Trophoblast cell (in vitro differentiated cells and primary cell): ENCODE data around the gene BCL7C.
A peak's percentile ranks its signal among the peaks of the same experiment; 100 is the strongest.

Experiments
- DNase-seq, 2 donors: peaks; one replicate each; pipeline ENCODE4 v3.0.0-alpha.2; 2016
- H2AFZ ChIP-seq: 2 replicates; pipeline ENCODE4 v1.6.1; 2013; ENCODE audit warnings: low read length, moderate library complexity, mild to moderate bottlenecking; ENCODE audit not compliant: insufficient read depth, poor library complexity
- H2AK5ac ChIP-seq: 2 replicates; pipeline ENCODE4 v1.6.1; 2013; ENCODE audit warnings: mild to moderate bottlenecking, low read length
- H2BK120ac ChIP-seq: 2 replicates; pipeline ENCODE4 v1.6.1; 2013; ENCODE audit warnings: low read length, mild to moderate bottlenecking, moderate library complexity; ENCODE audit not compliant: insufficient read depth, poor library complexity
- H2BK12ac ChIP-seq: 2 replicates; pipeline ENCODE4 v1.6.1; 2013; ENCODE audit warnings: mild to moderate bottlenecking, low read length, moderate library complexity
- H2BK5ac ChIP-seq: 2 replicates; pipeline ENCODE4 v1.6.1; 2013; ENCODE audit warnings: low read length, low read depth, moderate library complexity, mild to moderate bottlenecking; ENCODE audit not compliant: poor library complexity
- H3K14ac ChIP-seq: 2 replicates; pipeline ENCODE4 v1.6.1; 2013; ENCODE audit warnings: mild to moderate bottlenecking, low read length
- H3K18ac ChIP-seq: 2 replicates; pipeline ENCODE4 v1.6.1; 2013; ENCODE audit warnings: mild to moderate bottlenecking, low read length
- H3K23ac ChIP-seq: 2 replicates; pipeline ENCODE4 v1.6.1; 2013; ENCODE audit warnings: low read length
- H3K27ac ChIP-seq: 2 replicates; pipeline ENCODE4 v1.5.1; 2013; ENCODE audit warnings: low read depth, mild to moderate bottlenecking, inconsistent platforms, low read length, moderate library complexity
- H3K27me3 ChIP-seq: 2 replicates; pipeline ENCODE4 v1.6.1; 2013; ENCODE audit warnings: inconsistent platforms, mild to moderate bottlenecking, low read length, moderate library complexity; ENCODE audit not compliant: insufficient read depth
- H3K36me3 ChIP-seq, 2 experiments: 1 replicate in 1 of 2; 2 replicates in 1 of 2; pipeline ENCODE4 v1.6.1; 2013; ENCODE audit warnings: low read length in 2 of 2, mild to moderate bottlenecking in 2 of 2, moderate library complexity in 1 of 2; ENCODE audit not compliant: insufficient read depth in 2 of 2, control insufficient read depth in 1 of 2
- H3K4ac ChIP-seq: 2 replicates; pipeline ENCODE4 v1.6.1; 2013; ENCODE audit warnings: low read depth, mild to moderate bottlenecking, low read length, moderate library complexity
- H3K4me1 ChIP-seq, 2 experiments: 1 replicate in 1 of 2; 2 replicates in 1 of 2; pipeline ENCODE4 v1.6.1; 2013; ENCODE audit warnings: low read length in 2 of 2, mild to moderate bottlenecking in 2 of 2, moderate library complexity in 1 of 2; ENCODE audit not compliant: insufficient read depth in 2 of 2, control insufficient read depth in 1 of 2
- H3K4me2 ChIP-seq: 2 replicates; pipeline ENCODE4 v1.6.1; 2013; ENCODE audit warnings: inconsistent platforms, mild to moderate bottlenecking, low read length, moderate library complexity
- H3K4me3 ChIP-seq: 2 replicates; pipeline ENCODE4 v1.5.1; 2013; ENCODE audit warnings: mild to moderate bottlenecking, low read depth, low read length, inconsistent platforms
- H3K79me1 ChIP-seq: one replicate; pipeline ENCODE4 v1.6.1; 2013; ENCODE audit warnings: low read length
- H3K79me2 ChIP-seq: 2 replicates; pipeline ENCODE4 v1.6.1; 2013; ENCODE audit warnings: low read length, mild to moderate bottlenecking; ENCODE audit not compliant: control insufficient read depth, insufficient read depth, poor library complexity
- H3K9ac ChIP-seq: 2 replicates; pipeline ENCODE4 v1.6.1; 2013; ENCODE audit warnings: mild to moderate bottlenecking, low read length
- H3K9me3 ChIP-seq: 2 replicates; pipeline ENCODE4 v1.6.1; 2013; ENCODE audit warnings: low read depth, mild to moderate bottlenecking, control low read depth, inconsistent platforms, low read length; ENCODE audit not compliant: insufficient read depth
- H4K12ac ChIP-seq: 2 replicates; pipeline ENCODE4 v1.6.1; 2013; ENCODE audit warnings: low read depth, mild to moderate bottlenecking, low read length, moderate library complexity
- H4K8ac ChIP-seq: 2 replicates; pipeline ENCODE4 v1.6.1; 2013; ENCODE audit warnings: low read depth, mild to moderate bottlenecking, low read length, moderate library complexity
- H4K91ac ChIP-seq: one replicate; pipeline ENCODE4 v1.6.1; 2013; ENCODE audit warnings: low read depth, mild to moderate bottlenecking, low read length, moderate library complexity
- WGBS: extraction: QIAGEN DNeasy Blood & Tissue Kit; methylation state at CpG from one replicate; pipeline ENCODE4 v1.1.7; 2013; ENCODE audit warnings: missing lambda C conversion rate; ENCODE audit not compliant: insufficient read length, insufficient coverage; ENCODE audit errors: extremely low coverage; 5-methylcytosine and 5-hydroxymethylcytosine counted together

Gene BCL7C

GRCh38 chr16:30937692-30938091 lies 43.8 kb upstream of the BCL7C start:
- no peak overlapping the region for H4K91ac ChIP-seq
- no CpG with 5 or more reads among the region's 5 CpGs for WGBS
- H2AFZ ChIP-seq: no peak overlapping the region
- no peak overlapping the region for H3K18ac ChIP-seq
- no peaks in the 10 kb centered on the region for H3K79me2 ChIP-seq
- H4K12ac ChIP-seq: no peak overlapping the region
- H3K27ac ChIP-seq: no peak overlapping the region
- no peaks in the 10 kb centered on the region for H3K79me1 ChIP-seq
- H3K27me3 ChIP-seq: no peaks in the 10 kb centered on the region
- H3K4me2 ChIP-seq: no peak overlapping the region
- DNase-seq: no peak
- H2BK5ac ChIP-seq: no peak overlapping the region
- no peak overlapping the region for H2BK12ac ChIP-seq
- no peak overlapping the region for H3K4me3 ChIP-seq
- no peak overlapping the region for H3K4ac ChIP-seq
- no peaks in the 10 kb centered on the region for H3K9me3 ChIP-seq
- H2BK120ac ChIP-seq: no peak overlapping the region
- H4K8ac ChIP-seq: no peak overlapping the region
- H3K9ac ChIP-seq: no peak overlapping the region
- peaks cover 49 to 53% of the 10 kb centered on the region in 2 experiments for H3K36me3 ChIP-seq
- no peak overlapping the region for H2AK5ac ChIP-seq
- no peaks in the 10 kb centered on the region for H3K4me1 ChIP-seq
- H3K14ac ChIP-seq: no peak overlapping the region
- no peak overlapping the region for H3K23ac ChIP-seq

GRCh38 chr16:30934827-30935557 lies 41.1 kb upstream of the BCL7C start:
- Histone ChIP-seq H2AK5ac (no peak overlapping the region), H3K4me3 (no peak overlapping the region), H3K4me2 (no peak overlapping the region), H3K27me3 (no peaks in the 10 kb centered on the region), H3K27ac (no peak overlapping the region), H3K14ac (no peak overlapping the region), H3K4ac (no peak overlapping the region), H3K36me3 (peaks cover 58 to 60% of the 10 kb centered on the region in 2 experiments), H3K9me3 (no peaks in the 10 kb centered on the region), H2BK5ac (no peak overlapping the region), H4K12ac (no peak overlapping the region), H4K91ac (no peak overlapping the region), H3K18ac (no peak overlapping the region), H4K8ac (no peak overlapping the region), H2BK12ac (no peak overlapping the region), H3K9ac (no peak overlapping the region), H3K79me2 (no peaks in the 10 kb centered on the region), H2BK120ac (no peak overlapping the region), H3K4me1 (no peaks in the 10 kb centered on the region), H2AFZ (no peak overlapping the region), H3K23ac (no peak overlapping the region), H3K79me1 (no peaks in the 10 kb centered on the region)
- WGBS: no CpG with 5 or more reads among the region's 12 CpGs
- peak; percentile 38 to 58 for DNase-seq

- H3K9ac ChIP-seq: no peak overlapping the region
- H3K23ac ChIP-seq: no peak overlapping the region
- no peak overlapping the region for H2BK5ac ChIP-seq
- no peak overlapping the region for H3K4me3 ChIP-seq
- no peaks in the 10 kb centered on the region for H3K79me2 ChIP-seq
- no peak overlapping the region for H2AK5ac ChIP-seq
- DNase-seq: no peak
- H3K14ac ChIP-seq: no peak overlapping the region
- H3K18ac ChIP-seq: no peak overlapping the region
- no peaks in the 10 kb centered on the region for H3K79me1 ChIP-seq
- no peak overlapping the region for H3K4me2 ChIP-seq
- no peak overlapping the region for H2BK12ac ChIP-seq
- no peaks in the 10 kb centered on the region for H3K4me1 ChIP-seq
- H2AFZ ChIP-seq: no peak overlapping the region
- no CpG with 5 or more reads among the region's 12 CpGs for WGBS
- H2BK120ac ChIP-seq: no peak overlapping the region
- H4K12ac ChIP-seq: no peak overlapping the region
- H4K8ac ChIP-seq: no peak overlapping the region
- H4K91ac ChIP-seq: no peak overlapping the region
- no peak overlapping the region for H3K27ac ChIP-seq
- no peaks in the 10 kb centered on the region for H3K9me3 ChIP-seq
- no peak overlapping the region for H3K4ac ChIP-seq
- H3K36me3 ChIP-seq: peaks cover 74 to 79% of the 10 kb centered on the region in 2 experiments
- H3K27me3 ChIP-seq: no peaks in the 10 kb centered on the region
Measured at GRCh38 chr16:30931068-30931650, 37.3 kb upstream of the BCL7C start.

DNA sequence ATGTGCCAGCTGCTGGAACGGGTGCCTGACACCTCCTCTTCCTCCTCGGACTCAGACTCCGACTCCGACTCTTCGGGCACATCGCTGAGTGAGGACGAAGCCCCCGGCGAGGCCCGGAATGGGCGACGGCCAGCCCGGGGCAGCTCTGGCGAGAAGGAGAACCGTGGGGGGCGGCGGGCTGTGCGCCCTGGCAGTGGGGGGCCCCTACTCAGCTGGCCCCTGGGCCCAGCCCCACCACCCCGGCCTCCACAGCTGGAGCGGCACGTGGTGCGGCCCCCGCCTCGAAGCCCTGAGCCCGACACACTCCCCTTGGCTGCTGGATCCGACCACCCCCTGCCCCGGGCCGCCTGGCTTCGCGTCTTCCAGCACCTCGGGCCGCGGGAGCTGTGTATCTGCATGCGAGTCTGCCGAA lies 36.3 kb upstream of the BCL7C start:
- Histone ChIP-seq H2AFZ (no peak overlapping the region), H3K79me2 (no peaks in the 10 kb centered on the region), H3K23ac (no peak overlapping the region), H2BK120ac (no peak overlapping the region), H3K27me3 (no peaks in the 10 kb centered on the region), H3K18ac (no peak overlapping the region), H3K9ac (no peak overlapping the region), H3K9me3 (no peaks in the 10 kb centered on the region), H4K91ac (no peak overlapping the region), H3K4me3 (no peak overlapping the region), H3K4ac (no peak overlapping the region), H3K4me1 (no peaks in the 10 kb centered on the region), H3K27ac (no peak overlapping the region), H3K4me2 (no peak overlapping the region), H3K79me1 (no peaks in the 10 kb centered on the region), H4K8ac (no peak overlapping the region), H3K36me3 (peaks cover 71 to 78% of the 10 kb centered on the region in 2 experiments), H2BK12ac (no peak overlapping the region), H2BK5ac (no peak overlapping the region), H2AK5ac (no peak overlapping the region), H3K14ac (no peak overlapping the region), H4K12ac (no peak overlapping the region)
- no peak for DNase-seq
- WGBS: no CpG with 5 or more reads among the region's 35 CpGs
